Erythroblast (primary cell): ENCODE results near the gene TMBIM6.

Experiments
- GATA1 ChIP-seq: IDR thresholded peaks from 2 replicates; pipeline ENCODE4 v1.6.1; 2011; ENCODE audit warnings: low read depth, mild to moderate bottlenecking, control low read depth, low read length, moderate library complexity
- POLR2A ChIP-seq: IDR thresholded peaks from 2 replicates; pipeline ENCODE4 v1.6.1; 2011; ENCODE audit warnings: mild to moderate bottlenecking, low read length

DNA sequence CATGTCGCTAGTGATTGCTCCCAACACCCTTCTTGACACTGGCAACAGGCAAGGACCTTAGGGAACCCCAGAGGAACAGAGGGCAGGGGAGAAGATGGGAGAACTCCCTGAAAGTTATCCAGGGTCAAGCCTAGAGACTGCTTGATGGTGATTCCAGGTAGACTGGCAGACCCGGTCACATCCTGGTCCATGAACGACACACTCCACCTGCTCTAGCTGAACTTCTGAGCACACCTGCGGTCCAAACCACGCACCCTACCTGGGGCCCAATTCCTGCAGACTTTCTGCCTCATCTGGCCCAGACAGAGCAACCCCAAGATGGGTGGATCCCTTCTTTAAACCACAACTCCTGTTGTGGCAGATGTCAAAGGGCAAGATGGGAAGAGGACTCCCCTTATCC, 52.7 kb downstream of the TMBIM6 start:
- TF ChIP-seq POLR2A, result no peak
- TF ChIP-seq GATA1, result no peak
